Breast epithelium (tissue), 3 donors: ENCODE results near the gene KIF12.

ENCODE experiments used
- CTCF ChIP-seq, 3 donors: fragments of 450-650 bp; IDR thresholded peaks; one replicate each; pipeline ENCODE4 v1.5.1; 2016 to 2017; ENCODE audit warnings: antibody characterized with exemption in 3 of 3, mild to moderate bottlenecking in 3 of 3, moderate library complexity in 3 of 3
- POLR2A ChIP-seq: fragments of 450-650 bp; IDR thresholded peaks from one replicate; pipeline ENCODE4 v1.6.1; 2016; ENCODE audit warnings: antibody characterized with exemption, mild to moderate bottlenecking, moderate library complexity
- POLR2AphosphoS5 ChIP-seq, 3 donors: sonication (generic); formaldehyde crosslinking; IDR thresholded peaks; one replicate each; pipeline ENCODE4 v1.6.1; 2017; ENCODE audit warnings: antibody characterized with exemption in 3 of 3

DNA sequence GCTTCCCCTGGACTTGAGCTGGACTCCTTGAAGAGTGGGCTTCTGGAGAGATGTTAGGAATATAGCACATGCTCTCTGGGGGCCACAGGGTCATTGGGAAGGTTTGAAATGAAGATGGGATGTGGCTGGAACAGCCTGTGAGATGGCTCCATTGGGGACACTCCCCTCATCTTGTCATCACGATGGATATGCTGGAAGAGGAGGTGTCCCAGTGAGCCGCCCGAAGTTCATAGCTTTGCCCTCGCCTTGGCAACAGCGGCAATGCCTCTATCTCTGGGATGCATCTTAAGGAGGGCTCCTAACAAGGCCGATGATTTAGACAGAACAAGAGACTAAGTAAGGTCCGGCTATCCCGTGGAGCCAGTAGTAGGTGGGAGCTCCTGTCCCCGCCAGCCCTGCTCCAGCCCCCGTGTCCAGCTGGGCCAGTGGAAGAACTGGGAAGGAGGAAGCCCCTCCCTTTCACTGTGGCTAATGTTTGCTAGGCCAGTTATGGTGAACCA, 44.9 kb downstream of the KIF12 start:
- no peak for TF ChIP-seq CTCF (IDR thresholded peaks at IDR 0.05)
- TF ChIP-seq POLR2A = no peak
- TF ChIP-seq POLR2AphosphoS5 (IDR thresholded peaks at IDR 0.05) = no peak
